Keratinocyte (primary cell): ENCODE results near the gene ZNF497.

Source experiments
- CTCF ChIP-seq, 3 experiments: IDR thresholded peaks in 1 of 3; conservative IDR thresholded peaks in 1 of 3; optimal IDR thresholded peaks in 1 of 3; 2 replicates in 2 of 3; 3 replicates in 1 of 3; pipeline versions ENCODE3 to v1.5.1; 2011; ENCODE audit warnings: low read length in 3 of 3, mild to moderate bottlenecking in 3 of 3, moderate library complexity in 2 of 3, control low read depth in 1 of 3, inconsistent platforms in 1 of 3; ENCODE audit not compliant: insufficient read depth in 2 of 3; ENCODE audit errors: extremely low read depth in 1 of 3
- EZH2 ChIP-seq: IDR thresholded peaks from one replicate; pipeline ENCODE4 v1.6.1; 2012; ENCODE audit warnings: inconsistent platforms, mild to moderate bottlenecking, low read length, moderate library complexity

- no peak for TF ChIP-seq CTCF (optimal IDR thresholded peaks at IDR 0.05 in 1 of 3, IDR thresholded peaks at IDR 0.05 in 1 of 3, conservative IDR thresholded peaks at IDR 0.05 in 1 of 3; ENCODE audit: extremely low read depth in 1 of 3, insufficient read depth in 2 of 3, low read length in 3 of 3)
- no peak for TF ChIP-seq EZH2
These were observed 24.2 kb upstream of the ZNF497 start, which contains the start of gene RPS5 for GRCh38 chr19:58386576-58387337.
